OCI-LY7 (cell line): ENCODE data around the gene HSFX1.

Experiments
- CTCF ChIP-seq: fragments of 200-600 bp; sonication (generic); conservative IDR thresholded peaks from 2 replicates; pipeline ENCODE4 v1.5.1; 2014; ENCODE audit warnings: mild to moderate bottlenecking, antibody characterized with exemption, low read length, moderate library complexity, mixed read lengths
- EZH2phosphoT487 ChIP-seq: fragments of 200-600 bp; sonication (generic); IDR thresholded peaks from 2 replicates; pipeline ENCODE4 v1.6.1; 2018; ENCODE audit warnings: low read depth, borderline replicate concordance, mild to moderate bottlenecking, mixed run types, antibody characterized with exemption, low read length, moderate library complexity, mixed read lengths

- TF ChIP-seq CTCF (no peak), EZH2phosphoT487 (no peak)
These were observed 12.9 kb upstream of the HSFX1 start for GRCh38 chrX:149760965-149761364.
